H9 (cell line): ENCODE measurements around the gene AVEN. TPM values are rescaled to one million over a fixed set of nuclear protein-coding genes. Genes with fewer than 3 reads are reported as not detected.

ENCODE experiments used
- DNase-seq: peaks from one replicate; pipeline ENCODE4 v3.0.0-alpha.2; 2017
- H2AFZ ChIP-seq: one replicate; pipeline ENCODE4 v1.6.1; 2013; ENCODE audit warnings: mild to moderate bottlenecking, low read length, control low read depth, moderate library complexity
- H2AK5ac ChIP-seq: 2 replicates; pipeline ENCODE4 v1.6.1; 2013; ENCODE audit warnings: low read length, control low read depth, mixed read lengths; ENCODE audit not compliant: insufficient read length
- H2BK120ac ChIP-seq: one replicate; pipeline ENCODE4 v1.6.1; 2013; ENCODE audit warnings: low read depth, mild to moderate bottlenecking, low read length, control low read depth, inconsistent platforms; ENCODE audit not compliant: poor library complexity, severe bottlenecking
- H2BK12ac ChIP-seq: 2 replicates; pipeline ENCODE4 v1.6.1; 2013; ENCODE audit warnings: low read length, control low read depth, mixed read lengths, low read depth; ENCODE audit not compliant: insufficient read length
- H2BK15ac ChIP-seq: 2 replicates; pipeline ENCODE4 v1.6.1; 2013; ENCODE audit warnings: low read depth, low read length, control low read depth
- H2BK20ac ChIP-seq: one replicate; pipeline ENCODE4 v1.6.1; 2013; ENCODE audit warnings: low read depth, mild to moderate bottlenecking, low read length, control low read depth, inconsistent platforms; ENCODE audit not compliant: poor library complexity, severe bottlenecking
- H2BK5ac ChIP-seq: 2 replicates; pipeline ENCODE4 v1.6.1; 2013; ENCODE audit warnings: low read length, control low read depth, mixed read lengths; ENCODE audit not compliant: insufficient read length
- H3K14ac ChIP-seq: 2 replicates; pipeline ENCODE4 v1.6.1; 2013; ENCODE audit warnings: low read length, control low read depth; ENCODE audit not compliant: insufficient read depth
- H3K18ac ChIP-seq: 2 replicates; pipeline ENCODE4 v1.6.1; 2013; ENCODE audit warnings: low read depth, mild to moderate bottlenecking, mixed read lengths, low read length, control low read depth; ENCODE audit not compliant: insufficient read length
- H3K23ac ChIP-seq: 2 replicates; pipeline ENCODE4 v1.6.1; 2013; ENCODE audit warnings: low read length, control low read depth, mixed read lengths, low read depth; ENCODE audit not compliant: insufficient read length
- H3K23me2 ChIP-seq: 2 replicates; pipeline ENCODE4 v1.6.1; 2013; ENCODE audit warnings: low read depth, mild to moderate bottlenecking, mixed read lengths, low read length, control low read depth; ENCODE audit not compliant: insufficient read length, poor library complexity, severe bottlenecking
- H3K27ac ChIP-seq: 2 replicates; pipeline ENCODE4 v1.5.1; 2013; ENCODE audit warnings: low read length, control low read depth, mixed read lengths, low read depth; ENCODE audit not compliant: insufficient read length
- H3K27me3 ChIP-seq: 2 replicates; pipeline ENCODE4 v1.6.1; 2013; ENCODE audit warnings: low read length, control low read depth, inconsistent platforms; ENCODE audit not compliant: insufficient read depth
- H3K4ac ChIP-seq: 2 replicates; pipeline ENCODE4 v1.6.1; 2013; ENCODE audit warnings: low read depth, mild to moderate bottlenecking, control low read depth, inconsistent platforms, low read length, moderate library complexity
- H3K4me1 ChIP-seq: 2 replicates; pipeline ENCODE4 v1.6.1; 2013; ENCODE audit warnings: low read length, control low read depth, inconsistent platforms; ENCODE audit not compliant: insufficient read depth
- H3K4me2 ChIP-seq: 2 replicates; pipeline ENCODE4 v1.6.1; 2013; ENCODE audit warnings: low read length, control low read depth, mixed read lengths; ENCODE audit not compliant: insufficient read length, insufficient read depth
- H3K56ac ChIP-seq: 2 replicates; pipeline ENCODE4 v1.6.1; 2013; ENCODE audit warnings: low read depth, mild to moderate bottlenecking, mixed read lengths, low read length, control low read depth; ENCODE audit not compliant: insufficient read length
- H3K79me1 ChIP-seq: 2 replicates; pipeline ENCODE4 v1.6.1; 2013; ENCODE audit warnings: low read depth, mild to moderate bottlenecking, moderate library complexity, low read length, control low read depth, inconsistent platforms; ENCODE audit not compliant: insufficient read depth, poor library complexity, severe bottlenecking
- H3K79me2 ChIP-seq: 2 replicates; pipeline ENCODE4 v1.6.1; 2013; ENCODE audit warnings: low read length, control low read depth, inconsistent platforms; ENCODE audit not compliant: insufficient read depth
- H3K9ac ChIP-seq: 2 replicates; pipeline ENCODE4 v1.6.1; 2013; ENCODE audit warnings: low read length, control low read depth, mixed read lengths; ENCODE audit not compliant: insufficient read length; ENCODE audit errors: extremely low read depth
- H3K9me3 ChIP-seq: one replicate; pipeline ENCODE4 v1.6.1; 2013; ENCODE audit warnings: low read depth, low read length, inconsistent platforms; ENCODE audit not compliant: control insufficient read depth
- H3T11ph ChIP-seq: one replicate; pipeline ENCODE4 v1.6.1; 2013; ENCODE audit warnings: mild to moderate bottlenecking, low read length, control low read depth, inconsistent platforms
- H4K20me1 ChIP-seq: one replicate; pipeline ENCODE4 v1.6.1; 2013; ENCODE audit not compliant: control insufficient read depth, insufficient read length, insufficient read depth
- H4K5ac ChIP-seq: 2 replicates; pipeline ENCODE4 v1.6.1; 2013; ENCODE audit warnings: low read depth, mild to moderate bottlenecking, mixed read lengths, low read length, control low read depth; ENCODE audit not compliant: insufficient read length
- H4K8ac ChIP-seq: replicated peaks from 2 replicates; pipeline ENCODE4 v1.6.1; 2013; ENCODE audit warnings: low read length, control low read depth, mixed read lengths, low read depth; ENCODE audit not compliant: insufficient read length
- H4K91ac ChIP-seq: 2 replicates; pipeline ENCODE4 v1.6.1; 2013; ENCODE audit warnings: low read depth, mild to moderate bottlenecking, moderate library complexity, mixed read lengths, low read length, control low read depth; ENCODE audit not compliant: insufficient read length
- H3K27ac Mint-ChIP-seq, 3 experiments: 2 replicates in 2 of 3; 3 replicates in 1 of 3; pipeline ENCODE4 v1.8.0; 2020 to 2021; ENCODE audit warnings: mixed read lengths in 3 of 3, mild to moderate bottlenecking in 1 of 3, moderate library complexity in 1 of 3
- H3K27me3 Mint-ChIP-seq: 2 replicates; pipeline ENCODE4 v1.8.0; 2021; ENCODE audit warnings: low read depth, mild to moderate bottlenecking, moderate library complexity, mixed read lengths
- H3K36me3 Mint-ChIP-seq, 3 experiments: 2 replicates in 2 of 3; 3 replicates in 1 of 3; pipeline ENCODE4 v1.8.0; 2020 to 2021; ENCODE audit warnings: low read depth in 3 of 3, mixed read lengths in 3 of 3; ENCODE audit not compliant: insufficient read depth in 1 of 3
- H3K4me1 Mint-ChIP-seq, 2 experiments: 2 replicates each; pipeline ENCODE4 v1.8.0; 2020; ENCODE audit warnings: mixed read lengths in 2 of 2
- H3K4me3 Mint-ChIP-seq, 2 experiments: 2 replicates in 1 of 2; 3 replicates in 1 of 2; pipeline ENCODE4 v1.8.0; 2020 to 2021; ENCODE audit warnings: mild to moderate bottlenecking in 2 of 2, mixed read lengths in 2 of 2, moderate library complexity in 1 of 2
- H3K9me3 Mint-ChIP-seq, 2 experiments: 2 replicates in 1 of 2; 3 replicates in 1 of 2; pipeline ENCODE4 v1.8.0; 2020; ENCODE audit warnings: mild to moderate bottlenecking in 2 of 2, mixed read lengths in 2 of 2, moderate library complexity in 1 of 2
- WGBS: extraction: QIAGEN DNeasy Blood & Tissue Kit; methylation state at CpG from one replicate; pipeline ENCODE4 v1.1.7; 2013; ENCODE audit warnings: missing lambda C conversion rate, low lambda C conversion rate, mixed read lengths; ENCODE audit not compliant: insufficient read length; ENCODE audit errors: extremely low coverage; 5-methylcytosine and 5-hydroxymethylcytosine counted together
- total RNA-seq: library from RNA; stranded (reverse); gene quantifications from 2 replicates; pipeline ENCODE4 v1.2.1, GENCODE V29; 2021
- TF ChIP-seq, protein P1 (sequence below): fragments of 200-600 bp; sonication (generic); conservative IDR thresholded peaks from 3 replicates; pipeline ENCODE4 v1.8.0; 2021; ENCODE audit warnings: antibody characterized with exemption, mild to moderate bottlenecking

The AVEN gene
- total RNA-seq, 1 experiment from 2014 or later = 16.1 TPM

DNA sequence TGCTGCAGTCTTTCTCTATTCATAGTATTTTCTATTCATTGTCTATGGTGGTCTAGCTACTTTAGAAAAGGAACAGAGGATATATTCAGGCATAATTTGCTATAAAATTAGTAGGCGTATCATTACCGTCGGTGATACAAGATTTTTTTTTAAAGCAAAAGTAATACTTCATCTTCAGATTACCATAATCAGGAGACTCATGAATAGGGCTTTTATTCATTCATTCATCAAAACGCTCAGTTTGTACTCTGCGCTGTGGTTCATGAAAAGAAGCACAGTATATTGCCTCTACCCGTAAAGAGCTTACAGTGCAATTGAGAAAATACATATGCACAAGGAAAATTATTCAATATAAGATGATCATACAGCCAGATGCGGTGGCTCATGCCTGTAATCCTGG lies 207.4 kb downstream of the AVEN start:
- H2BK5ac ChIP-seq = no peak overlapping the region
- H3K56ac ChIP-seq = no peak overlapping the region
- H2AK5ac ChIP-seq = no peak overlapping the region
- no peak overlapping the region for H4K91ac ChIP-seq
- H3K23ac ChIP-seq = no peak overlapping the region
- no peak overlapping the region for H2BK12ac ChIP-seq
- Mint-ChIP-seq H3K4me3 (no peak overlapping the region), H3K9me3 (peaks cover 3 to 5% of the 10 kb centered on the region in 2 experiments; a peak in 3 of 5 replicates), H3K36me3 (peaks cover 0 to 2% (median 0%) of the 10 kb centered on the region in 3 experiments; a peak in 2 of 7 replicates), H3K27me3 (0 out of 2 replicates have a peak, but pooled peaks cover 1% of the 10 kb centered on the region), H3K27ac (no peak overlapping the region), H3K4me1 (peaks cover 23% of the 10 kb centered on the region in 2 experiments)
- H3K79me1 ChIP-seq = no peaks in the 10 kb centered on the region
- no peak overlapping the region for H2AFZ ChIP-seq
- H3K9ac ChIP-seq = no peak overlapping the region
- no peak overlapping the region for H3T11ph ChIP-seq
- no peak overlapping the region for H2BK15ac ChIP-seq
- no peak for DNase-seq
- no peak overlapping the region for H2BK20ac ChIP-seq
- H3K27me3 ChIP-seq = no peaks in the 10 kb centered on the region
- H3K18ac ChIP-seq = no peak overlapping the region
- no peak overlapping the region for H3K14ac ChIP-seq
- no peak overlapping the region for H4K8ac ChIP-seq
- H3K79me2 ChIP-seq = no peaks in the 10 kb centered on the region
- no peak overlapping the region for H3K4me2 ChIP-seq
- no peaks in the 10 kb centered on the region for H3K23me2 ChIP-seq
- no peaks in the 10 kb centered on the region for H4K20me1 ChIP-seq
- WGBS = no CpG with 5 or more reads among the region's 7 CpGs
- H3K4me1 ChIP-seq = peaks cover 8% of the 10 kb centered on the region; the same call in 1 of the 2 replicates
- H2BK120ac ChIP-seq = no peak overlapping the region
- no peak overlapping the region for H3K4ac ChIP-seq
- H3K27ac ChIP-seq = no peak overlapping the region
- H3K9me3 ChIP-seq = no peaks in the 10 kb centered on the region
- no peak overlapping the region for H4K5ac ChIP-seq
- TF ChIP-seq, protein P1, sequence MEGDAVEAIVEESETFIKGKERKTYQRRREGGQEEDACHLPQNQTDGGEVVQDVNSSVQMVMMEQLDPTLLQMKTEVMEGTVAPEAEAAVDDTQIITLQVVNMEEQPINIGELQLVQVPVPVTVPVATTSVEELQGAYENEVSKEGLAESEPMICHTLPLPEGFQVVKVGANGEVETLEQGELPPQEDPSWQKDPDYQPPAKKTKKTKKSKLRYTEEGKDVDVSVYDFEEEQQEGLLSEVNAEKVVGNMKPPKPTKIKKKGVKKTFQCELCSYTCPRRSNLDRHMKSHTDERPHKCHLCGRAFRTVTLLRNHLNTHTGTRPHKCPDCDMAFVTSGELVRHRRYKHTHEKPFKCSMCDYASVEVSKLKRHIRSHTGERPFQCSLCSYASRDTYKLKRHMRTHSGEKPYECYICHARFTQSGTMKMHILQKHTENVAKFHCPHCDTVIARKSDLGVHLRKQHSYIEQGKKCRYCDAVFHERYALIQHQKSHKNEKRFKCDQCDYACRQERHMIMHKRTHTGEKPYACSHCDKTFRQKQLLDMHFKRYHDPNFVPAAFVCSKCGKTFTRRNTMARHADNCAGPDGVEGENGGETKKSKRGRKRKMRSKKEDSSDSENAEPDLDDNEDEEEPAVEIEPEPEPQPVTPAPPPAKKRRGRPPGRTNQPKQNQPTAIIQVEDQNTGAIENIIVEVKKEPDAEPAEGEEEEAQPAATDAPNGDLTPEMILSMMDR = no peak
